Adrenal gland (tissue), 5 donors: ENCODE data around the gene ZNF438.

Experiments
- POLR2A ChIP-seq, 2 donors: fragments of 450-650 bp; IDR thresholded peaks; one replicate each; pipeline ENCODE4 v1.6.1; 2017; ENCODE audit warnings: antibody characterized with exemption in 2 of 2, mild to moderate bottlenecking in 2 of 2, moderate library complexity in 1 of 2
- TF ChIP-seq, protein P1 (sequence below), 6 experiments: fragments of 450-650 bp in 4 of 6; fragments of 200-600 bp in 2 of 6; sonication (generic) in 1 of 6; IDR thresholded peaks; 1 replicate in 5 of 6; 2 replicates in 1 of 6; pipeline versions ENCODE4 v1.5.1 to v1.8.0; 2016 to 2021; ENCODE audit warnings: antibody characterized with exemption in 6 of 6, mild to moderate bottlenecking in 2 of 6, moderate library complexity in 1 of 6
- donor health status: DM: no; HTN: no; CAD: no.

DNA sequence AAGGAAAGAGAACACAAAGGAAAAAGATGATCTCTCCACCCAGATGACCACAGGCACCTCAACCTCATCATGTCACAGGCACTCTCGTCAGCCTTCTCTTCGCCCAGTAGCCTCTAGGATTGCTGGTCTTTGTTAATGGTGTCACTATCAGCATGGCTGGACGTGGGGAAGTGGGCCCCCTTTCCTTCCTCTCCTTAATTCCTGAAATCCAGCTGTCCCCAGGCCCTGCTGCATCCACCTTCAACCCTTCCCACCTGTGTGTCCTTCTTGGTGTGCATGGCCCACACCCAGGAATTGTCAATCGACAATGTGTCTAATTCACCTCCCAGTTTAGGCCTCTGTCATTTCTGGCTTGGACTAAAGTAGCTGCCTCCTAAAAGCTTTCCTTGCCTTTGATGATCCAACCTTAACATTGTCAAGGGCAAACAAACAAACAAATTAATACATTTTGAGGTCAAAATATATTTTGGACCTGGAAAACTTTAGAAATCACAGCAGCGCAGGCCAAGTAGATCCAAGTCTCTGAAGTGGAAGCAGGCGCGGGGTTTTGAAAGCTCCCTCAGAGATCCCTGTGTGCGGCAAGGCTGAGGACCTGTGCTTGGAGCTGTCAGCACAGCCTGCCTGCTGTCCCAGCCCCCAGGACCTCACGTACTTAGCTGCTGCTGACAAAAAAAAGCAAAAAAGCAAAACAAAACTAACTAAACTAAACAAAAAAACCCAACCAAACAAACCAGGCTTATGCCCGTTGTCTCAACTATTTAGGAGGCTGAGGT, 208.8 kb downstream of the ZNF438 start:
- TF ChIP-seq, protein P1, sequence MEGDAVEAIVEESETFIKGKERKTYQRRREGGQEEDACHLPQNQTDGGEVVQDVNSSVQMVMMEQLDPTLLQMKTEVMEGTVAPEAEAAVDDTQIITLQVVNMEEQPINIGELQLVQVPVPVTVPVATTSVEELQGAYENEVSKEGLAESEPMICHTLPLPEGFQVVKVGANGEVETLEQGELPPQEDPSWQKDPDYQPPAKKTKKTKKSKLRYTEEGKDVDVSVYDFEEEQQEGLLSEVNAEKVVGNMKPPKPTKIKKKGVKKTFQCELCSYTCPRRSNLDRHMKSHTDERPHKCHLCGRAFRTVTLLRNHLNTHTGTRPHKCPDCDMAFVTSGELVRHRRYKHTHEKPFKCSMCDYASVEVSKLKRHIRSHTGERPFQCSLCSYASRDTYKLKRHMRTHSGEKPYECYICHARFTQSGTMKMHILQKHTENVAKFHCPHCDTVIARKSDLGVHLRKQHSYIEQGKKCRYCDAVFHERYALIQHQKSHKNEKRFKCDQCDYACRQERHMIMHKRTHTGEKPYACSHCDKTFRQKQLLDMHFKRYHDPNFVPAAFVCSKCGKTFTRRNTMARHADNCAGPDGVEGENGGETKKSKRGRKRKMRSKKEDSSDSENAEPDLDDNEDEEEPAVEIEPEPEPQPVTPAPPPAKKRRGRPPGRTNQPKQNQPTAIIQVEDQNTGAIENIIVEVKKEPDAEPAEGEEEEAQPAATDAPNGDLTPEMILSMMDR (IDR thresholded peaks at IDR 0.05): no peak
- TF ChIP-seq POLR2A (IDR thresholded peaks at IDR 0.05): no peak
